HG02759 (cell line): ENCODE measurements around the gene CYP4X1.
"Not testable (repeated sequence)": the region's sequence is repeated elsewhere in the genome, so short reads cannot be mapped to it uniquely, and the experiment has no call there.

ENCODE experiments used
- ATAC-seq: cut with Tn5 transposase; IDR thresholded peaks from one replicate; pipeline ENCODE4 v1.9.1; 2021; ENCODE audit warnings: mild to moderate bottlenecking, moderate library complexity; ENCODE audit not compliant: unreplicated experiment

Gene CYP4X1, protein sequence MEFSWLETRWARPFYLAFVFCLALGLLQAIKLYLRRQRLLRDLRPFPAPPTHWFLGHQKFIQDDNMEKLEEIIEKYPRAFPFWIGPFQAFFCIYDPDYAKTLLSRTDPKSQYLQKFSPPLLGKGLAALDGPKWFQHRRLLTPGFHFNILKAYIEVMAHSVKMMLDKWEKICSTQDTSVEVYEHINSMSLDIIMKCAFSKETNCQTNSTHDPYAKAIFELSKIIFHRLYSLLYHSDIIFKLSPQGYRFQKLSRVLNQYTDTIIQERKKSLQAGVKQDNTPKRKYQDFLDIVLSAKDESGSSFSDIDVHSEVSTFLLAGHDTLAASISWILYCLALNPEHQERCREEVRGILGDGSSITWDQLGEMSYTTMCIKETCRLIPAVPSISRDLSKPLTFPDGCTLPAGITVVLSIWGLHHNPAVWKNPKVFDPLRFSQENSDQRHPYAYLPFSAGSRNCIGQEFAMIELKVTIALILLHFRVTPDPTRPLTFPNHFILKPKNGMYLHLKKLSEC

DNA sequence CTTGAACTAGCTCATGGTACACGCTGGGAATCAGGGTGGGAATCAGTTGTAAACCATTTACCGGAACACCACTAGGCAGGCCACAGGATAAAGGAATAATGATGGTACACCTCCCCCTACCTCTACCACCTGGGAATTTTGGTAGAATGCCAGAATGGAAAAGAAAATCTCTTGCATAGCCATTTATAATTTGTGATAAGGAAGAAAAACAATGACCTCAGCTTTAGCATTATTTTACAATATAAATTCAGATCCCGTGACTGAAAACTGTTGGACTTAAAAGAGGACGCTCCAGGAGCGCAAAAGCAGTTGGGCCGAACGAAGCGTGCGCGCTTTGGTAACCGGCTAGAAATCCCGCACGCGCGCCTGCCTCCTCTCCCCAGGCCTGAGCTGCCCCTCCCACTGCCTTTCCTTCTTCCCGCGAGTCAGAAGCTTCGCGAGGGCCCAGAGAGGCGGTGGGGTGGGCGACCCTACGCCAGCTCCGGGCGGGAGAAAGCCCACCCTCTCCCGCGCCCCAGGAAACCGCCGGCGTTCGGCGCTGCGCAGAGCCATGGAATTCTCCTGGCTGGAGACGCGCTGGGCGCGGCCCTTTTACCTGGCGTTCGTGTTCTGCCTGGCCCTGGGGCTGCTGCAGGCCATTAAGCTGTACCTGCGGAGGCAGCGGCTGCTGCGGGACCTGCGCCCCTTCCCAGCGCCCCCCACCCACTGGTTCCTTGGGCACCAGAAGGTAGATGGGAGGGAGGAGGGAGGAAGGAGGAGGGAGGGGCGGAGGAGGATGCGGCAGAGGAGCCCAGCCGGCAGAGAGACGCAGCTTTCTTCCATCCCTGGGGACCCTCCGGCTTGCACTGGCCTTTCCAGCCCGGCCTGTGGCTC lies at the start of gene CYP4X1:
Gene CYP4X1 (plus strand): TSS at position 402 of the 873 bp plus-strand sequence. CDS start 149 bp downstream, at position 551.
- ATAC-seq, result no peak

DNA sequence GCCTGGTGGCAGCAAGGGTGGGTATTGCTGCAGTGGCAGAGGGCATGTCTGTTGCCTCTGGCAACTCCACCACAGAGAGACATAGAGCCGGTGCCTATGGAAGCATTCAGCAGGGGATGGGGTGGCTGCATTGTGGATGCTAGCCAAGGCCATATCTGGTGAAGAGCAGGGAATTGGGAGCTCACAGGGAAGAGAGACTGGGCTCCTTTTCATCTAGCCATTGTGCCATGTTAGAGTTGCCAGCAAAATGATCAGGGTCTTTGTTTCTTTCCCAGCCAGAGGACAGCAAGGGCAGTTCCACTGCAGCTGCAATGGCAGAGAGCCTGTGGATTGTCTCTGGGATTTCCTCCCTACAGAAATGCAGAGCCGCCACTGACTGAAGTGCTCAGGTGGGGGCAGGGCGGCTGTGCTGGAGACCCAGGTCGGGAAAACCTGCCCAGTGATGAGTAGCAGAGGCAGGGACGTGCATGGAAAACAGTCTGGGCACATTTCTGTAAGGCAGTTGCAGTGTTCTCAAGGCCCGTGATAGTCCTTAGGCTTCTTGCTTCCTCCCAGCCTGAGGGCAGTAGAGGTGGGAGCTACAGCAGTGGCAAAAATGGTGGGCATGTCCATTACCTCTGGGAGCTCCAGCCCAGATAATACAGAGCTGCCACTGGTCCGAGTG lies 40.2 kb upstream of the CYP4X1 start:
- no peak for ATAC-seq

DNA sequence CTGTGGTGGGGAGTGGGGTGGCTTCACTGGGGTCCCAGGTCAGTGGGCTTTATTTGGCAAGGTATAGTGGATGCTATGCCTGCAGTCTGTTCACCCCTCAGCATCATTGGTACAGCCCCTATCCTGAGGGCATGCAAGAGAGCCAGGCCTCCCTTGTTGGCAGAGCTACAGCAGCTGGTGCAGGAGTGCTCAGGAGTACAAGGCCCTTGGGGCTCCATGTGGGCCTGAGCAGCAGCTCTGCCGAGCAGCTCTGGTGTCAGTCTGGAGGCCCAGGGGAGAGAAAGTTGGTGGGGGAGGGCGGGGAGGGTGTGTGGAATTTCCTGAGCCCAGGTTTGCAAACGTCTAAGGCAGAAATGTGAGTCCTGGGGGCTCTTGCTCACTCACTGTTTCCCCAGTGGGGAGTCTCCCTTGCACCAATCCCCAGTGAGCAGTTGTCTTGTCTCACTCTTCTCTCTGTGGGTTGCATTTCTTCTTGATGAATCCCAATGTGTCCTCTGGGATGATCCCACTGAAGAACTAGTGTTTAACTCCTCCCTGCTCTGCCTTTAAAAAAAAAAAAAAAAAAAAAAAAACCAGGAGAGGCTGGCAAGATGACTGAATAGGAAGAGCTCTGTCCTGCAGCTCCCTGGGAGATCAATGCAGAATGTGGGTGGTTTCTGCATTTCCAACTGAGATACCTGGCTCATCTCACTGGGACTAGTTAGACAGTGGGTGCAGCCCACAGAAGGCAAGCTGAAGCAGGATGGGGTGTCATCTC lies 39.5 kb upstream of the CYP4X1 start:
- ATAC-seq, result no peak

DNA sequence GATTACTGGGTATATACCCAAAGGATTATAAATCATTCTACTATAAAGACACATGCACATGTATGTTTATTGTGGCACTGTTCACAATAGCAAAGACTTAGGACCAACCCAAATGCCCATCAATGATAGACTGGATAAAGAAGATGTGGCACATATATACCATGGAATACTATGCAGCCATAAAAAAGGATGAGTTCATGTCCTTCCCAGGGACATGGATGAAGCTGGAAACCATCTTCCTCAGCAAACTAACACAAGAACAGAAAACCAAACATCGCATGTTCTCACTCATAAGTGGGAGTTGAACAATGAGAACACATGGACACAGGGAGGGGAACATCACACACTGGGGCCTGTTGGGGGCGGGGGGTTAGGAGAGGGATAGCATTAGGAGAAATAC lies 32.9 kb upstream of the CYP4X1 start:
- not testable (repeated sequence) for ATAC-seq

DNA sequence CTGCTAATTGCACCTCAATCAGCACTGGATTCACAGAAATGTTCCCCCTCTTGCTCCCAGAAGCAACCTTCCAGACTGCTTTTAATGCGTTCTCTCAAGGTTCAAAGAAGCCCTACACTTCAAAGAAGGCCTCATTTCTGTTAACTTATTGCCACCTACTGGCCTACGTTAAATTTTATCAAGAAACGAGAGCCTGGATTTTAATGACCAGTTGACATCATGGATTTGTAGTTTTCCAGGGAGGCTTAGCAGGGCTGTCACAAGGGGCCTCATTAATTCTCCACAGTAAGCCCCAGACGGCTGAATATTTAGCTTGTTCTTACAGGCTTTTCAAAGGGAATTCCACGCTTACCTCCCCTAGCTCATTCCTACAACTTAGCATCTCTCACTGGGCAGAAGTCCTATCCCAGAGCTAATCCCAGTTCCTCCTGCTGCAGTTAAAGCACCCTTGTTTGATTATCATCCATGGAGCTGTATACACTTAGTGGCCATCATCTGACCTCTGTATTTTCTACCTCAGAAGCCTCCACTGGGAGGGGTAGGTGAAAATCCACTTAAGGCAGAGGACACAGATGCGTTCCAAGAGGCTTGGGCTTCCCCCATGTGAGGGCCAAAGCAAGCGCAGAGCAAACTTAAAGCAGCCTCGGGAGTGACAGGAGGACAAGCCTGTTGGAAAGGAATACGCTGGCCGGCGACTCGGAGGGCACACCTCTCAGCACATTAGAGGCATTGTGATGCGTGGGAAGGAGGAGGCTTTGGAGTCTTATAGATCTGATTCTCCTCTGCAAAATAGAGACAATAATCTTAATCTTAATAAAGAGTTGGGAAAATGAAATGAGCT lies 32.2 kb upstream of the CYP4X1 start:
- ATAC-seq, result no peak

DNA sequence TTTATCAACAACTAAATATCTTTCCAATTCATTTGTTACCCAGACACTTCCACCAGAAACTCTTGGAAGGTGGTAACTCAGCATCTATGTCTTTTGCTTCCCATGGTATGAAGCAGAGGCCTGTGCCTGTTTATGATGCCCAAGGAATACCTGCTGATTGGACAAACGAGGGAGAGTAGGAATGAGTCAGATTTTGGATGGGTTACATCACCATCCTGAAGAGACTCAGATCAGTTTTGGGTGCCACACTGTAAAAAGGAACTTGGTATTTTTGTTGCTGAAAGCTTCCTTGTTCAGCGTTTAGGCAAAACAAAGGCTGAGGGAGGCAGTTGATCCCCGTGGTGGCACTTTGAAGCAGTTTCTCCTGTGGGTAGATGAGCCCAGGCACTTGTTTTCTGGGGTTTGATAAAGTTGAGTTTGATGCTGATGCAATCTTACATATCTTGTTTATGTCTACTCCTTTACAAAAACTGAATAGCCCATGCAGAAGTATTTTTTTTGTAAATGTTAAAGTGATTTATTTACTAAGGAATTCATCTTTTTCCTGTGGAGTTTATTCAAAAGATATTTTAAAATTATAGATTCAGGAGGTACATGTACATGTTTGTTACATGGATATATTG lies 26.7 kb upstream of the CYP4X1 start:
- no peak for ATAC-seq

DNA sequence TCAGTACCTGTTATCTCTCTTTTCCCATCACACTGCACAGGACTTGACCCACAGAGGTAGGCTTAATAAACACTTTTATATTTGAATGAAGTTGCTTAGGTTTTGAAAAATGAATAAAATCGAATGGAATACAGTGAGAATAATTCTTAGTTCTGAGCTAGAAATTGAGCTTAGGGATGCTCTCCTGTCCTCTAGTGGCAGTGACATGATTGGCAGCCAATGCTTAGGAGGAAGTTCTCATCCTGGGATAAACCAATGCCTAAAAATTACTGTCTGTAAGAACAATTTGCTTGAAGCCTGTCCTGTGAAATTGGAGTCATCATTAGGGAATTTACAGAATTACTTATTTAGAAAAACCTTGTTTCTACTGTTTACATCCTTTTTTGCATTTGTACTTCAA lies 21.3 kb upstream of the CYP4X1 start:
- ATAC-seq, result no peak

DNA sequence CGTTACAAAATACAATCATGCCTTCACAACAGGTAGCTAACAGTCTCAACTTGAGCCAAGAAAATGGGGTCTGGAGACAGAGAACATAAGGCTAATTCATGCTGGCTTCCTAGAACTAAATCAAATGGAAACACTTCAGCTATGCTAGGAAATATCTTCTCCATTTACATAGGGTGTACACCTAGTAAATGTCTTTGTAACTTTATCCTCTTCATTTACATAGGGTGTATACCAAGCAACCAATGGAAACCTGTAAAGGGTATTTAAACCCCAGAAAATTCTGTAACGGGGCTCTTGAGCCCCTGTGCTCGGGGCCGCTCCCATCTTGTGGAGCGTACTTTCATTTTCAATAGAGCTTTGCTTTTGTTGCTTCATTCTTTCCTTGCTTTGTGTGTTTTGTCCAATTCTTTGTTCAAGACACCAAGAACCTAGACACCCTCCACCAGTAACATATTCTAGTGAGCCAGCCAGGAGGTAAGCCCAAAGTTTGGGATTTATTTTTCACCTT lies 19.5 kb upstream of the CYP4X1 start:
- ATAC-seq, result no peak

DNA sequence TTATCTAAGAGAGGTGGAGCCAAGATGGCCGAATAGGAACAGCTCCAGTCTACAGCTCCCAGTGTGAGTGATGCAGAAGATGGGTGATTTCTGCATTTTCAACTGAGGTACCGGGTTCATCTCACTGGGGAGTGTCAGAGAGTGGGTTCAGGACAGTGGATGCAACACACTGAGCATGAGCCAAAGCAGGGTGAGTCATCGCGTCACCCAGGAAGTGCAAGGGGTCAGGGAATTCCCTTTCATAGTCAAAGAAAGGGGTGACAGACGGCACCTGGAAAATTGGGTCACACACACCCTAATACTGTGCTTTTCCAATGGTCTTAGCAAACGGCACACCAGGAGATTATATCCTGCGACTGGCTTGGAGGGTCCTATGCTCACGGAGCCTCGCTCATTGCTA lies 17.0 kb upstream of the CYP4X1 start:
- not testable (repeated sequence) for ATAC-seq

DNA sequence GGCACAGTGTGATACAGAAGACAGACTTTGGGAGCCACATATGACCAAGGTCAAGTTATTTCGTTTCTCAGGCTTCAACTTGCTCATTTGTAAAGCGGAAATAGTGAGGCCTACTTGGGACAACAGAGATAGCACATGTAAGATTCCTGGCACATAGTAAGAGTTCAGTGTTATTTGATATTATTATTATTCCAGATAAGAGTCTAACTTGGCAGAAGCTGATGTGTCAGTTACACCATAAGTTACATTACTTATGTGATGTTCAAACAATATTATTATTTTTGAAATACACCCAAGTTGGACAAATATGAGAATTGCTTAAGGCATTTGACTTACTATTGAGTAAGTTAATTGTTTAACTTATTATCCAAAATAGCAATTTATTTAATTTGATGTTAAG lies 10.2 kb upstream of the CYP4X1 start:
- ATAC-seq, result no peak

DNA sequence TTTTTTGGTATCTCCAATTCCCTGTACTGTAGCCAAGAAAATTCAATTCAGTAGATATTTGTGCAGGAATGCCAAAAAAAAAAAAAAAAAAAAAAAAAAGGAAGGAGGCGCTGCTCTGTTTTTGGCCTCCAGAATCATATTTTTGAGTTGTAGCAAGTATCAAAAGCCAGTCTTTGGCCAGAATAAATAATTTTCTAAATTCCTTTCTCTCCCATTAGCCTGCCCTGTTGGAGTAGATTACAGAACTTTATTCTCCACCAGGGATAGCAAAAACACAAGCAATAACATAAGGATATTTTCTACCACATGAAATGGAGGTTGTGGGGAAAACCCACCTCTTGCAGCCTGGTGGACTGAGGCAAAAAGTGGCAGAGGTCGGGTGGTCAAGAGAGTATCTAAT lies 2.4 kb upstream of the CYP4X1 start:
- no peak for ATAC-seq

DNA sequence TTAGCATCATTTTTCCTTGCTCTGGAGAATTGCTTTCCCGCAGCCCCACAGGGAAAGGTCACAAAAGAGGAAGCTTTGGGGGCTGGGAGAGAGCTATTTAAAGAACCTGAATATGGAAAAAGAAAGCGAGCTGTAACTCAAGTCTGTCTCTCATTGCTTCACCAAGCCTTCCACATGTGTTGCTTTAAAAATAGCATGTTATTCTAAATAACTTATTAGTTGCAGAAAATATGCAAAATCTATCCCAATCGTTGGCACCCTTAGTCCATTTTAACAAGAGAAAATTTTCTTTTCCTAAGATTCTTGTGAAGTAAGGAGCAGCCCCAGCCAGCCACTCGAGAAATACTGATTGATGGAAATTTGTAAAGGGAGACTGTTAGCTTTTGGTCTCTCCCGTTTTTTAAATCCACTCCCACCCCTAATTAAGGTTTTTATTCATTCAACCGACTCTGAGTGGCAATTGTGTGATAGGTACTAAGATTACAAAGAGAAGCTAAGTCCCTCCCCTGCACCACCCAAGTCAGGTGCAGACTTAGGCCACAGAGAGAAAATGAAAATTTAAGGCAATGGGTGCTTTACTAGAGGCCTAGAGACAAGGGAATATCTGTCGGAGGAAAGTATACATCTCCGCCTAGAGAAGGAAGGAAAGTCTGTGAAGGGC lies 802 bp downstream of the CYP4X1 start:
- no peak for ATAC-seq

DNA sequence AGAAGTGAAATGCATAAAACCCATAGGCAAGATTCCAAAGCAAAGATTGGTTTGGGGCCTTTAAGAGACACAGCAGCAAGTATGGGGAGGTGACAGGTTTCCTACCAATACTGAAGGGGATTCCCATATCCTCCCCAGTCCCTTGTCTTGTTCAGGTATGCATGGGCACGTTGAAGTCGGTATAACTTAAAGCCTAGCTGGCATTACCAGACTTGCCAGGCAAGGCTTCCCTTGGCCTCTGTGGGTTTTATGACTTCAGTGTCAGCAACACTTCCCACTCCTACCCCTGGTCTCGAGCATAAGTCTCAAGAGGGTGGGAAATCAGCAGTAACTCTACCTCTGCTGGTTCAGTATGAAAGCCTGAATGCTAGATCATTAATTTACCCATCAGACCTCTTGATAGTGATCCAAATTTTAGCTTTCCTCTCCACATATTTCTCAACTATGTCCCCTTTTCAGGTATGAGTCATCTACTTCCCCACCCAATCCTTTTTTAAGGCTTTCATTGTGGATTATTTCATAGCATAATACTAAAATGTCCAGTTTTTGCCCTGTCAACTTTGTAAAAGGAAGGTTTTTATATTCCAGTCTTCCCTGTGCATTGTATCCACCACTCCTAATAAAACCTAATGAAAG lies 6.8 kb downstream of the CYP4X1 start:
- ATAC-seq, result no peak

DNA sequence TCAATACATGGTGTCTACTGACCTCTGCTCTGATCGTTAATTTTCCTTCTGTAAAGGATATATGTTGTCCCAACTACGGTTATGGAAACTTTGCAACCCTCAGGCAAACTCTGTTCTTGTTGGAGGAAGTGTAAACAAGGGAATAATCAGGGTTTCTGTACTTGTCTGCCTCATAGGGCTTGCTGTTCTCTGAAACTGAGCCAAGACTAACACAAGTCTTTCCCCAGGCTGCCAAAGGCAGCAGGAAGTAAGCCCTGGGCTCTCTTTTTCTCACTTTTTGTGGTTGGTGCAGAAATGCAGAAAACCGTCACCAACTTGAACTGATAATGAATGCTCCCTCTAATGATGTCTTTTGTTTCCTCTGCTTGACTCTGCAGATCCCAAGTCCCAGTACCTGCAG lies 7.6 kb downstream of the CYP4X1 start:
- ATAC-seq, result no peak

DNA sequence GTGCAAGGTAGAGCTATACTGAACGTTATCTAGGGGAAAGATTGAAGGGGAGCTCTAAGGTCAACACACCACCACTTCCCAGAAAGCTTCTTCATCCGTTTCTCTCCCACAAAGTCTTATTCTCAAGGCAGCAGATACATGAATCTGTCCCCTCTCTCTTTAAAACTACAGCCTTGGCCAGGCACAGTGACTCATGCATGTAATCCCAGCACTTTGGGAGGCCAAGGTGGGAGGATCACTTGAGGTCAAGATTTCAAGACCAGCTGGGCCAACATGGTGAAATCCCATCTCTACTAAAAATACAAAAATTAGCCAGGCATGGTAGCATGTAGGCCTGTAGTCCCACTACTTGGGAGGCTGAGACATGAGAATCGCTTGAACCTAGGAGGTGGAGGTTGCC lies 8.1 kb downstream of the CYP4X1 start:
- no peak for ATAC-seq

DNA sequence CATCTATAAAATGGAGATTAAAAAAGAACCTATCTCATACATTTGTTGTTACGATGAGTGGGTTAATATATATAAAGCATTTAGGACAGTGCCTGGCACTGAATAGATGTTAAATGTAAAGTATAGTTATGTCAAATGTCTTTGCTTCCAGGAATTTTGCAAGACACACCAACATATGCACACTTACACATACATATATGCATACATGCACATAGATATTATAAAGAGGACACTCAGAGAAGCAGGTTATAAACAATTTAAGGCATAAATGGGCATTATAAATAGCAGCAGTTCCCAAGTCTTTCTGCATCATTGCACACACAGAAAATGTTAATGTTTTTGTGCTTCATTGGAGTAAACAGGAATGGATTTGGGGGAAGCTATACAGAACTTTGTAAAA lies 13.3 kb downstream of the CYP4X1 start:
- no peak for ATAC-seq

DNA sequence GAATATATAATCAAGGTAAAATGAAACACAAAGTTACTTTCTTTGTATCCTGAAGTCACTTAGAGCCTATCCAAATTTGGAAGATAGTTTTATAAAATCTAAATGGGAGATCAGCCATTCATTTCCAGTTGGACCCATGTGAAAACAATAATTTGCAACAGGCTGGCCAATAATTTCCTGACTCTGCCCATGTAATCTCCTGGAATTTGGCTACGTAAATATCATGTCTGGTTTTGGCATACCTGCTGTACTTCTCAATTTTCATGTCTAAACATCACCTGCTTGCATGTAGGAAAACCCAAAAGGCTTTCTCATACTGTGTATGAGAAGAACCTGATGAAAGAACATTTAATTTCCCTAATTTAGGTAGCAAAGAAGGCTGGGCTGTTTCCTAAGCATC lies 35.9 kb downstream of the CYP4X1 start:
- ATAC-seq, result no peak

DNA sequence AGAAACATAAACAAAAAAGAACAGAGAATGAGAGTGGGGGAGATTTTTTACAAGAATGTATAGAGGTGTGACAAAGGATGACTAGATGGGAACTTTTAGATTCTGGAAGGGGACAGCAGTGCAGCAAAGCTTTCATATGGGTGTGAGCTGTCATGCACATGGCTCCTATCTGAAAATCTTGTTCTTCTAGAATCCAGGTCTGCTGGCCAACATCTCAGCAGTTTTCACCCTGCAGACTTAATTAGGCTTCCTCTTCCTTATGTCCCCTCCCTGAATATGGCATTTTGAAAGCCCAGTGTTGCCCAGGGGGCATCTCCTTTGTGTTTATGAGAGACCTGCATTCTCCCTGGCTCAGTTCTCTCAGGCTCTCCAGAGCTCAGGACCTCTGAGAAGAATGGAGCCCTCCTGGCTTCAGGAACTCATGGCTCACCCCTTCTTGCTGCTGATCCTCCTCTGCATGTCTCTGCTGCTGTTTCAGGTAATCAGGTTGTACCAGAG lies 43.7 kb downstream of the CYP4X1 start, which contains the start of gene CYP4Z1:
Gene CYP4Z1 (plus strand): TSS at position 135 of the 498 bp plus-strand sequence. CDS start 260 bp downstream, at position 395.
- ATAC-seq, result no peak
